Esophagus muscularis mucosa (tissue), 3 donors: ENCODE results near the gene EMSY.

Source experiments
- POLR2A ChIP-seq: fragments of 450-650 bp; IDR thresholded peaks from one replicate; pipeline ENCODE4 v1.6.1; 2017; ENCODE audit warnings: antibody characterized with exemption, moderate library complexity, mild to moderate bottlenecking, low read depth
- POLR2AphosphoS5 ChIP-seq, 2 donors: sonication (generic); formaldehyde crosslinking; IDR thresholded peaks; one replicate each; pipeline ENCODE4 v1.6.1; 2017; ENCODE audit warnings: antibody characterized with exemption in 2 of 2
- TF ChIP-seq, protein P1 (sequence below), 3 experiments: fragments of 200-600 bp in 2 of 3; fragments of 450-650 bp in 1 of 3; sonication (generic) in 2 of 3; IDR thresholded peaks; one replicate each; pipeline ENCODE4 v1.5.1; 2017 to 2019; ENCODE audit warnings: antibody characterized with exemption in 3 of 3, mild to moderate bottlenecking in 2 of 3, moderate library complexity in 1 of 3

DNA sequence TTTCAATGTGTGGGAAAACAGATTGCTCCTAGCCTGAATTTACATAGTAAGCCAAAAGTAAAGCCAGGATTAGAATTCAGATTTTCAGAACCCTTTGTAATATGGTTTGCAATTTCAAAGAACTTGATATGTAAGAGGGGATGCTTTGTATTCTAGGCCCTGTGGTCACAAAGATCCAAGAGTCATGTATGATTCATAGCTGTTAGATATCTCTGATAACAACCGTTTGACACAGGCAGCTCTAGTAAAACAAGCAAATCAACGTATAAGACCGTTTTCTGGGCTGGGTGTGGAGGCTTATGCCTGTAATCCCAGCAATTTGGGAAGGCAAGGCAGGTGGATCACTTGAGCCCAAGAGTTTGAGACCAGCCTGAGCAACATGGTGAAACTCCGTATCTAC, 79.6 kb downstream of the EMSY start:
- TF ChIP-seq, protein P1, sequence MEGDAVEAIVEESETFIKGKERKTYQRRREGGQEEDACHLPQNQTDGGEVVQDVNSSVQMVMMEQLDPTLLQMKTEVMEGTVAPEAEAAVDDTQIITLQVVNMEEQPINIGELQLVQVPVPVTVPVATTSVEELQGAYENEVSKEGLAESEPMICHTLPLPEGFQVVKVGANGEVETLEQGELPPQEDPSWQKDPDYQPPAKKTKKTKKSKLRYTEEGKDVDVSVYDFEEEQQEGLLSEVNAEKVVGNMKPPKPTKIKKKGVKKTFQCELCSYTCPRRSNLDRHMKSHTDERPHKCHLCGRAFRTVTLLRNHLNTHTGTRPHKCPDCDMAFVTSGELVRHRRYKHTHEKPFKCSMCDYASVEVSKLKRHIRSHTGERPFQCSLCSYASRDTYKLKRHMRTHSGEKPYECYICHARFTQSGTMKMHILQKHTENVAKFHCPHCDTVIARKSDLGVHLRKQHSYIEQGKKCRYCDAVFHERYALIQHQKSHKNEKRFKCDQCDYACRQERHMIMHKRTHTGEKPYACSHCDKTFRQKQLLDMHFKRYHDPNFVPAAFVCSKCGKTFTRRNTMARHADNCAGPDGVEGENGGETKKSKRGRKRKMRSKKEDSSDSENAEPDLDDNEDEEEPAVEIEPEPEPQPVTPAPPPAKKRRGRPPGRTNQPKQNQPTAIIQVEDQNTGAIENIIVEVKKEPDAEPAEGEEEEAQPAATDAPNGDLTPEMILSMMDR (IDR thresholded peaks at IDR 0.05), result no peak
- no peak for TF ChIP-seq POLR2AphosphoS5 (IDR thresholded peaks at IDR 0.05)
- no peak for TF ChIP-seq POLR2A
